K562 (cell line): Measurements from ENCODE around the gene PRSS57. TPM values are rescaled to one million over a fixed set of nuclear protein-coding genes. Genes with fewer than 3 reads are reported as not detected.
A peak's percentile ranks its signal among the peaks of the same experiment; 100 is the strongest.

Source experiments
- ATAC-seq: fragments of 200-7000 bp; cut with Tn5 transposase; 3 replicates; pipeline ENCODE4 v1.9.1; 2020; ENCODE audit warnings: moderate library complexity
- BruUV-seq: library from RNA; stranded (reverse); fragments of 400-500 nt; replicated peaks from 2 replicates; lab custom pipeline; 2021; lab: Mats Ljungman, UMichigan
- CTCF ChIA-PET: fragments of 300-600 bp; formaldehyde crosslinking; extraction: SDS; loops from one replicate; lab custom pipeline; 2021; ENCODE audit warnings: low intra/inter-chr PET ratio; lab: Yijun Ruan, JAX
- POLR2A ChIA-PET: fragments of 300-600, 350-650 bp; sonication (Branson Sonifier 250); formaldehyde crosslinking; extraction: SDS; loops from one replicate; lab custom pipeline; 2021; ENCODE audit warnings: antibody characterized with exemption, inconsistent platforms; lab: Yijun Ruan, JAX
- DNase-seq, 4 experiments: peaks; one replicate each; pipeline versions ENCODE4 v3.0.0 to v3.0.0-alpha.2; 2011 to 2018; ENCODE audit warnings: low spot score in 3 of 4, mixed read lengths in 3 of 4; ENCODE audit errors: extremely low read depth in 1 of 4
- FAIRE-seq: peaks from 2 replicates; lab custom pipeline; 2011; peaks lifted over from hg19 to GRCh38; lab: Jason Lieb, UNC
- H2AFZ ChIP-seq: 2 replicates; pipeline ENCODE4 v1.6.0; 2011; ENCODE audit warnings: low read depth, low read length, control low read depth, inconsistent platforms
- H3K27ac ChIP-seq: fragments of 200-600 bp; 3 replicates; pipeline ENCODE4 v1.8.0; 2011; ENCODE audit warnings: low read depth, mild to moderate bottlenecking, control low read depth, inconsistent platforms, low read length, moderate library complexity, mixed read lengths; ENCODE audit errors: extremely low read depth
- H3K27me3 ChIP-seq, 2 experiments: fragments of 300-600 bp in 1 of 2; 2 replicates in 1 of 2; 3 replicates in 1 of 2; pipeline versions ENCODE4 v1.6.0 to v1.8.0; 2011; ENCODE audit warnings: inconsistent platforms in 2 of 2, low read length in 2 of 2, mild to moderate bottlenecking in 1 of 2, mixed read lengths in 1 of 2, moderate library complexity in 1 of 2; ENCODE audit not compliant: control insufficient read depth in 2 of 2, insufficient read depth in 2 of 2
- H3K36me3 ChIP-seq: fragments of 300-600 bp; 3 replicates; pipeline ENCODE4 v1.8.0; 2011; ENCODE audit warnings: mild to moderate bottlenecking, low read length, inconsistent platforms; ENCODE audit not compliant: control insufficient read depth, insufficient read depth
- H3K4me1 ChIP-seq, 2 experiments: fragments of 200-600 bp in 1 of 2; replicated peaks in 1 of 2; 2 replicates in 1 of 2; 3 replicates in 1 of 2; pipeline versions ENCODE4 v1.5.1 to v1.8.0; 2011; ENCODE audit warnings: inconsistent platforms in 2 of 2, low read length in 2 of 2, mild to moderate bottlenecking in 1 of 2, mixed read lengths in 1 of 2, moderate library complexity in 1 of 2; ENCODE audit not compliant: control insufficient read depth in 2 of 2, insufficient read depth in 2 of 2
- H3K4me2 ChIP-seq: 2 replicates; pipeline ENCODE4 v1.6.1; 2011; ENCODE audit warnings: low read length, control low read depth, inconsistent platforms, mixed read lengths; ENCODE audit not compliant: insufficient read depth
- H3K4me3 ChIP-seq: fragments of 200-600 bp; sonication (generic), shearing (Covaris generic); 2 replicates; pipeline ENCODE4 v1.5.1; 2016; ENCODE audit warnings: control low read depth, inconsistent platforms
- H3K79me2 ChIP-seq: fragments of 200-600 bp; 3 replicates; pipeline ENCODE4 v1.8.0; 2011; ENCODE audit warnings: low read length, inconsistent platforms; ENCODE audit not compliant: control insufficient read depth, insufficient read depth
- H3K9ac ChIP-seq, 2 experiments: 2 replicates each; pipeline versions ENCODE4 v1.6.0 to v1.6.1; 2011; ENCODE audit warnings: low read depth in 2 of 2, low read length in 2 of 2, control low read depth in 1 of 2, inconsistent platforms in 1 of 2, mild to moderate bottlenecking in 1 of 2, mixed read lengths in 1 of 2; ENCODE audit not compliant: insufficient read depth in 1 of 2
- H3K9me1 ChIP-seq: one replicate; pipeline ENCODE4 v1.6.0; 2011; ENCODE audit warnings: inconsistent platforms, mild to moderate bottlenecking, low read length, moderate library complexity; ENCODE audit not compliant: control insufficient read depth, insufficient read depth
- H3K9me3 ChIP-seq: replicated peaks from 2 replicates; pipeline ENCODE4 v1.5.1; 2011; ENCODE audit warnings: low read depth, low read length, inconsistent platforms; ENCODE audit not compliant: control insufficient read depth, insufficient read depth
- H4K20me1 ChIP-seq: replicated peaks from 2 replicates; pipeline ENCODE4 v1.6.1; 2011; ENCODE audit warnings: low read length, inconsistent platforms, mixed read lengths; ENCODE audit not compliant: control insufficient read depth, insufficient read depth
- MBD2 ChIP-seq: sonication (generic); IDR thresholded peaks from 2 replicates; pipeline ENCODE4 v1.6.1; 2016; ENCODE audit warnings: low read depth, borderline replicate concordance
- ZBTB33 ChIP-seq: sonication (generic); formaldehyde crosslinking; IDR thresholded peaks from 2 replicates; pipeline ENCODE4 v1.8.1; 2023; ENCODE audit warnings: mild to moderate bottlenecking, missing genetic modification reagents
- WGBS: fragments of 100-300 bp; shearing (Covaris generic); methylation state at CpG from one replicate; pipeline ENCODE4 v1.1.6; 2016; ENCODE audit warnings: low coverage, mixed read lengths; ENCODE audit not compliant: insufficient coverage; ENCODE audit errors: missing lambda C conversion rate; 5-methylcytosine and 5-hydroxymethylcytosine counted together
- in situ Hi-C: fragments of 300-500 bp; cut with MboI; formaldehyde crosslinking; loops from 4 replicates; pipeline ENCODE4 v1.15.0; 2018; ENCODE audit warnings: inconsistent platforms, mixed read lengths
- intact Hi-C: fragments of 100-400 bp; cut with micrococcal nuclease; formaldehyde crosslinking; loops from 2 replicates; pipeline ENCODE4 v1.14.2; 2022
- polyA plus RNA-seq, 8 experiments: library from polyadenylated mRNA; depleted of rRNA in 4 of 8; stranded (reverse) in 5 of 8; unstranded in 3 of 8; fragments of >200 nt; fragmentation: Nextera tagmentation in 2 of 8; fragmentation: Illumina TruSeq in 1 of 8; extraction: Ambion mirVana in 2 of 8; extraction: Trizol in 1 of 8; gene quantifications; 2 replicates each; pipeline versions ENCODE4 v1.2.1 to v1.2.3, GENCODE V29; 2011 to 2014; ENCODE audit warnings: inconsistent platforms in 1 of 8, missing spikeins in 1 of 8
- total RNA-seq, 7 experiments: library from RNA; depleted of rRNA in 6 of 7; stranded (reverse); fragments of >200 nt in 6 of 7; fragmentation: Illumina TruSeq in 2 of 7; extraction: Trizol in 2 of 7; gene quantifications; 2 replicates each; pipeline versions ENCODE4 v1.2.1 to v1.2.3, GENCODE V29; 2011 to 2021; ENCODE audit warnings: low replicate concordance in 1 of 7

Gene PRSS57
- total and polyA plus RNA-seq, 9 of the 15 experiments (the other 6 are each of a cell fraction or from before 2014, with no cell fraction given), result 0.06 to 2.5 (median 1.3) TPM; not detected in 3

DNA sequence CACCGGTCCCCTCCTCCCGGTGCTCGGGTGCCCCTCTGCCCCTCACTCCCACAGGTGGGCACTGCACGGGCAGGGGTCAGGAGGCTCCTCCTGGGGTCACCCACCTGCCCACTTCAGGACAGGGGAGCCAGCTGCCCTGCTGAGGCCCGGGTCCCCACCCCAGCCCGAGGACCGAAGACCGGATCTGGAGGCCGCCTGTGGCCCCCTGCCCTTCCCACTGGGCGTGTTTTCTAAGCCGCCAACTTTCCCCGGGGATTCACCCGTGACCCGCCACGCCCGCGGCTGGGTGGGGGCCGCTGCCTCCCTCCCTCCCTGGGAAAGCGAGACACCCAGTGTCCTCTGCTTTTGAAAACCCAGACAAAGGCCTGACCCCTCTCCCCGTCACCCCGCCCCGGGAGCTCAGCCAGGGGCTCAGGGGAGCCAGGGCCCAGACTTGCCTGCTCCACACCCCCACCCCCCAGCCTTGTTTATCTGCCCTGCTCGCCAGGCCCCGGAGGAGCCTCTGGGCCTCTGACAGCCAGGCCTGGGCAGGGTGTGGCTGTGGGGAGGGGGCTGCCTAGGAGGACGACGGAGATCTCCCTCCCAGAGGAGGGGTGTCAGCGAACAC lies 14.8 kb upstream of the PRSS57 start:
- H3K9me3 ChIP-seq, result 0 out of 2 replicates have a peak, but pooled peaks cover 1% of the 10 kb centered on the region
- intact Hi-C loops (no loop called here), in situ Hi-C loops (no loop called here)
- BruUV-seq, result no TSS peak
- ATAC-seq (no peak), DNase-seq (no peak), FAIRE-seq (no peak)
- peaks cover 5 to 27% of the 10 kb centered on the region in 2 experiments; a peak in 3 of 5 replicates for H3K4me1 ChIP-seq
- H3K9ac ChIP-seq, result peak overlapping the region in 1 of 2 experiments; percentile 88; a peak in 2 of 4 replicates
- no peaks in the 10 kb centered on the region for H3K27me3 ChIP-seq
- ChIA-PET CTCF (no interaction called here), POLR2A (interaction anchor here (0.6 kb wide), 1 partner anchor 156 kb away, joined by 7 read pairs; no protein-coding TSS in a partner anchor)
- H3K4me2 ChIP-seq, result no peak overlapping the region
- no peak for TF ChIP-seq MBD2
- TF ChIP-seq ZBTB33, result peak; percentile 65; the same call in 1 of the 2 replicates
- no peak overlapping the region; the same call in 1 of the 2 replicates for H3K4me3 ChIP-seq
- no peaks in the 10 kb centered on the region for H3K79me2 ChIP-seq
- no peak overlapping the region for H3K27ac ChIP-seq
- no peak overlapping the region for H2AFZ ChIP-seq
- WGBS, result 51% methylated on average over 15 of the region's 27 CpGs
- H3K36me3 ChIP-seq, result no peaks in the 10 kb centered on the region
- no peaks in the 10 kb centered on the region for H3K9me1 ChIP-seq
- H4K20me1 ChIP-seq, result no peaks in the 10 kb centered on the region
